BE2C (cell line): ENCODE measurements around the gene CASP10.

ENCODE experiments used
- DNase-seq: peaks from one replicate; pipeline ENCODE4 v3.0.0-alpha.2; 2020
- H3K27me3 ChIP-seq: fragments of 250-450 bp; sonication (Bioruptor Pico); 2 replicates; pipeline ENCODE4 v1.5.1; 2020; ENCODE audit warnings: mild to moderate bottlenecking
- H3K36me3 ChIP-seq: fragments of 250-450 bp; sonication (Bioruptor Pico); 2 replicates; pipeline ENCODE4 v1.5.1; 2020; ENCODE audit warnings: mild to moderate bottlenecking
- H3K4me1 ChIP-seq: fragments of 250-450 bp; sonication (Bioruptor Pico); 2 replicates; pipeline ENCODE4 v1.5.1; 2020
- H3K4me3 ChIP-seq: 2 replicates; pipeline ENCODE4 v1.5.1; 2011; ENCODE audit warnings: low read depth, low read length
- H3K9me3 ChIP-seq: fragments of 250-450 bp; sonication (Bioruptor Pico); 2 replicates; pipeline ENCODE4 v1.5.1; 2020
- TF ChIP-seq, protein P1 (sequence below): IDR thresholded peaks from 2 replicates; pipeline ENCODE4 v1.5.1; 2012; ENCODE audit warnings: mild to moderate bottlenecking, low read depth, low read length

CASP10 gene

DNA sequence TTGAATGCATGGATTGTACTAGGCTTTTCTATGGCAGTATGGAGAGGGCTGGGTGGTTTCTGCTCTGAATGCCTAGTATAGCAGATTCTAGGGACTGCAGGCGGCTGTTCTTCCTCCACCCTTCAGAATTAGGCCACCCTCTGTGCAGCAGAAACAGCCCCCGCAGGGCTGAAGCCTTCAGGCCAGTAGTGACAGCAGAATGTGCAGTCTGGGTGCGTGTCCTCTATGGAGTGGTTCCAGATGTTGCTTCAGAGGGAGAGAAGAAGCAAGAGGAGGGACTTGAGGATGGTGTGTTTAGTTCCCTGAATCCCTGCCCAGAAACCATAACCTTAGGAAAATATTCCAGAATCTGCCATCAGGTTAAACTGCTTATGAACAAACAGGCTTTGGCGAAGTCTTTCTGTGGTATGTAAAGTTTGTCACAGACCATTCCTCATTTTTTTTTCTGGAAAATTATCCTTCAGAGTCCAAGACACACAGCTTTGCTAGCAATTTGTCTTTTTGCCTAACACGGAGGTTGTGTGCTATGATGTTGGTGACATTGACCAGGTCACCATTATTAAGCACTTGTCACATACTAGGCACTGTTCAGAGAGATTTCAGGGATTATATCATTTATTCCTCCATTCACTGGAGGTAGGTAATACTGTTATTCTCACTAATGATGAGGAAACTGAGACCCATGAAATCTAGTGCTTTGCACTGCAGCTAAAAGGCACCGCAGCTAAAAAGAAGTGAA, 21.1 kb downstream of the CASP10 start:
- Histone ChIP-seq H3K4me3 (no peak overlapping the region), H3K4me1 (no peaks in the 10 kb centered on the region; the same call in 1 of the 2 replicates), H3K36me3 (no peaks in the 10 kb centered on the region), H3K9me3 (no peaks in the 10 kb centered on the region), H3K27me3 (no peaks in the 10 kb centered on the region)
- no peak for DNase-seq
- TF ChIP-seq, protein P1, sequence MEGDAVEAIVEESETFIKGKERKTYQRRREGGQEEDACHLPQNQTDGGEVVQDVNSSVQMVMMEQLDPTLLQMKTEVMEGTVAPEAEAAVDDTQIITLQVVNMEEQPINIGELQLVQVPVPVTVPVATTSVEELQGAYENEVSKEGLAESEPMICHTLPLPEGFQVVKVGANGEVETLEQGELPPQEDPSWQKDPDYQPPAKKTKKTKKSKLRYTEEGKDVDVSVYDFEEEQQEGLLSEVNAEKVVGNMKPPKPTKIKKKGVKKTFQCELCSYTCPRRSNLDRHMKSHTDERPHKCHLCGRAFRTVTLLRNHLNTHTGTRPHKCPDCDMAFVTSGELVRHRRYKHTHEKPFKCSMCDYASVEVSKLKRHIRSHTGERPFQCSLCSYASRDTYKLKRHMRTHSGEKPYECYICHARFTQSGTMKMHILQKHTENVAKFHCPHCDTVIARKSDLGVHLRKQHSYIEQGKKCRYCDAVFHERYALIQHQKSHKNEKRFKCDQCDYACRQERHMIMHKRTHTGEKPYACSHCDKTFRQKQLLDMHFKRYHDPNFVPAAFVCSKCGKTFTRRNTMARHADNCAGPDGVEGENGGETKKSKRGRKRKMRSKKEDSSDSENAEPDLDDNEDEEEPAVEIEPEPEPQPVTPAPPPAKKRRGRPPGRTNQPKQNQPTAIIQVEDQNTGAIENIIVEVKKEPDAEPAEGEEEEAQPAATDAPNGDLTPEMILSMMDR = no peak

DNA sequence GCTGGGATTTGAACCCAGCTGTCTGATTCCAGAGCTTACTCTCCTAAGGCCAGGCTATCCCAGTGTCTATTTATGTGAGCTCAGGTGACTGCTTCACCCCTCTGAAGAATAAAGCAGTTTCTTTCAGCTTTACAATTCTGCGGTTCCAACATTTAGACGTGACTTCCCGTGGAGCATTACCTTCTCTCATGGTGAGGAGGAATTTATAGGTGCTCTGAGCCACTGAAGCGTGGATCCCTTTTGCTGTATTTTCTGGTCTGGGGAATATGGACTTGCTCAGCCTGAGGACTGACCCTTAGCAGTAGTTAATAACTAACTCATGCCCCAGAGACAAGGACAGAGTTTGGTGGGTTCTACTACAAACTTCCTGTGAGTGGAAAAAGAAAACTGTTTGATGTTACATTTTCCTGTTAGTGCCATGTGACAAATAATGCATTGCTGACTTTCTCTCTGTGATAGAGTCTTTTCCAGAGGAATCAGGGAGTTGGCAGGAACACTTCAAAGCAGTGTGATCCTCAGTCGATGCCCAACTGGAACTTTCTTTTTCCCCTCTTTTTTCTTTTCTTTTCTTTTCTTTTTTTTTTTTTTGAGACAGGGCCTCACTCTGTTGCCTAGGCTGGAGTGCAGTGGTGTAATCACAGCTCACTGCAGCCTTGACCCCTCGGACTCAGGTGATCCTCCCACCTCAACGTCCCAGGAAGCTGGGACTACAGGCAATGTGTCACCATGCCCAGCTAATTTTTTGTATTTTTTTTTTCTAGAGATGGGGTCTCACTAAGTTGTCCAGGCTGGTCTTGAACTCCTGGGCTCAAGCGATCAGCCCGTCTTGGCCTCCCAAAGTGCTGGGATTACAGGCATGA, 21.9 kb downstream of the CASP10 start:
- Histone ChIP-seq H3K4me1 (no peaks in the 10 kb centered on the region; the same call in 1 of the 2 replicates), H3K9me3 (no peaks in the 10 kb centered on the region), H3K4me3 (no peak overlapping the region), H3K27me3 (no peaks in the 10 kb centered on the region), H3K36me3 (no peaks in the 10 kb centered on the region)
- TF ChIP-seq, protein P1 = no peak
- DNase-seq = no peak

DNA sequence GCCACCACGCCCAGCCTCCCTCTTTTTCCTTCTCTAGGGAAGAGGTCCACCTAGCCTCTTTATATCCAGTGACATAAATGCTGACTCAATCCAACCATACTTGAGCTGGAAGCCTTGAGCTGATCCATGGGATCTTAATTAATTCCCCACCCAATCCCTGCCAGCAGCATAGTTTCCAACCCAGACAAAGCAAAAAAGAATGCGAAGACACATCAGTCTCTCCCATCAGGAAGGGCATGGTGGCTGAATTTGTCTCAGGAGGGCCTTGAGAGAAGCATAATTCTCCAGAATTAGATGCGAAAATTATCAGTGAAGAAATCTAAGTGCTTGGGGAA, 22.5 kb downstream of the CASP10 start:
- no peaks in the 10 kb centered on the region for H3K4me1 ChIP-seq
- H3K27me3 ChIP-seq = no peaks in the 10 kb centered on the region
- no peak for DNase-seq
- TF ChIP-seq, protein P1 = no peak
- no peaks in the 10 kb centered on the region for H3K36me3 ChIP-seq
- H3K9me3 ChIP-seq = no peaks in the 10 kb centered on the region
- no peak overlapping the region for H3K4me3 ChIP-seq

DNA sequence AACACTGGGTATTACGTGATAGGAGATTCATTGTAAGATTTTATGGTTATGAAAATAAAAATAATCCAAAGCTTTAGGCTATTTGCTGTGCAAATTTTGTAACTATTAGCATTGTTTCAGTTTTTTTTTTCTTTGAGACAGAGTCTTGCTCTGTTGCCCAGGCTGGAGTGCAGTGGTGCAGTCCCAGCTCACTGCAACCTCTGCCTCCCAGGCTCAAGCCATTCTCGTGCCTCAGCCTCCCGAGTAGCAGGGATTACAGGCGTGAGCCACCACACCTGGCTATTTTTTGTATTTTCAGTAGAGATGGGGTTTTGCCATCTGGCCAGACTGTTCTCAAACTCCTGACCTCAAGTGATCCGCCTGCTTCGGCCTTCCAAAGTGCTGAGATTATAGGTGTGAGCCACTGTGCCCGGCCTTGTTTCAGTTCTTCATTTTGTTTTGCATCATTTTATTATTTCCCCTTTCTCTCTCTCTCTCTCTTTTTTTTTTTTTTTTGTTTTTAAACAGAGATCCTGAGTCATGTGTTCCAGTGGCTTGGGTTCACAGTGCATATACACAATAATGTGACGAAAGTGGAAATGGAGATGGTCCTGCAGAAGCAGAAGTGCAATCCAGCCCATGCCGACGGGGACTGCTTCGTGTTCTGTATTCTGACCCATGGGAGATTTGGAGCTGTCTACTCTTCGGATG, 25.8 kb downstream of the CASP10 start:
- TF ChIP-seq, protein P1 = no peak
- no peaks in the 10 kb centered on the region for H3K4me1 ChIP-seq
- no peaks in the 10 kb centered on the region for H3K9me3 ChIP-seq
- no peaks in the 10 kb centered on the region for H3K36me3 ChIP-seq
- no peaks in the 10 kb centered on the region for H3K27me3 ChIP-seq
- DNase-seq = no peak
- H3K4me3 ChIP-seq = no peak overlapping the region

DNA sequence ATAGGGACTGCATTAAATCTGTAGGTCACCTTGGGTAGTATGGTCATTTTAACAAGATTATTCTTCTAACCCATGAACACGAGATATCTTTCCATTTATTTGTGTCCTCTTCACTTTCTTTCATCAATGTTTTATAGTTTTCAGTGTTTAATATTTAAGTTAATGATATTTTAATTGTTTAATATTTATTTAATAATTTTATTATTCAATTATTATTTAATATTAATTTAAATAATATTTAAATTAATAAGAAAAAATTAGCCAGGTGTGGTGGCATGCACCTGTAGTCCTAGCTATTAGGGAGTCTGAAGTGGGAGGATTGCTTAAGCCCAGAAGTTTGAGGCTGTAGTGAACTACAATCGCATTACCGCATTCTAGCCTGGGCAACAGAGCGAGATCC, 33.0 kb downstream of the CASP10 start:
- H3K4me1 ChIP-seq = peaks cover 11% of the 10 kb centered on the region
- H3K36me3 ChIP-seq = no peaks in the 10 kb centered on the region
- H3K4me3 ChIP-seq = no peak overlapping the region
- H3K27me3 ChIP-seq = no peaks in the 10 kb centered on the region
- TF ChIP-seq, protein P1 = no peak
- no peak for DNase-seq
- no peaks in the 10 kb centered on the region for H3K9me3 ChIP-seq
